ENCODE results near the gene AGBL5.
A peak's percentile ranks its signal among the peaks of the same experiment; 100 is the strongest.
"Not testable (repeated sequence)": the region's sequence is repeated elsewhere in the genome, so short reads cannot be mapped to it uniquely, and the experiment has no call there.

The AGBL5 gene

DNA sequence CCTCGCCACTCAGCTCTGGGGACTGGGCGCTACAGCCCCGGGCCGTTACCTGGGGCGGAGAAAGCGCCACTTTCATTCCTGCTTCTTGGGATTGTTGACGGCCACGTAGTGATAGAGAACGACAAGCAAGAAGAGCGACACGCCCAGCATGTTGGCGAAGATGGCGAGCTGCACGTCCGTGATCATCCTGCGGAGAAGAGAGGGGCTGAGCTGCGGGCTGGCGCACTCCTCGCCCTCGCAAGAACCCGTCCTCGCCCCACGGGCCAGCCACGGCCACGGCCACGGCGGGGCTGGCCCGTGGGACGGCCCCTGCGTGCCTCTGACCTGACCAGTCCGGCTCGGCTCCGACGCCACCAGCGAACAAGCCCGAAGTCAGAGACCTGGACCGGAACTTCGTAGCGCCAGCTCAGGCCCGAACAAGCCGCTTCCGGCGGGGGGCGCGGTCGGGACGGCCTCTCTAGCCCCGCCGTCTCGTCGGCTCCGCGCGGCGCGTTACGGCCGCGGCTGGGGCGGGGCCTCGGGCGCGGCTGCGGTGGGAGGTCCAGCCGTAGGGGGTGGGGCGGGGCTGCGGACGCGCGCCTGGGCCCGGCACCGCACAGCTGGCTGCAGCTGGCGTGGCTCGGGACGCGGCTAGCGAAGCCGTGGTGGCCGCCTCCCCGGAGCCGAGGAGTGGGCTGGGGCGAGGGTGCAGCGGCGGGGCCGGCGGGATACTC is 20.0 kb downstream of the AGBL5 start, which contains the start of gene OST4:
TSS of gene OST4 (minus strand) at position 378 of the 713 bp plus-strand sequence.
- DNase-seq (ENCODE audit: low read depth) = peak; percentile 91
- H3K4me3 ChIP-seq (ENCODE audit: low read length) = peak within 1 kb of the TSS; percentile 99
- TF ChIP-seq, protein P1, sequence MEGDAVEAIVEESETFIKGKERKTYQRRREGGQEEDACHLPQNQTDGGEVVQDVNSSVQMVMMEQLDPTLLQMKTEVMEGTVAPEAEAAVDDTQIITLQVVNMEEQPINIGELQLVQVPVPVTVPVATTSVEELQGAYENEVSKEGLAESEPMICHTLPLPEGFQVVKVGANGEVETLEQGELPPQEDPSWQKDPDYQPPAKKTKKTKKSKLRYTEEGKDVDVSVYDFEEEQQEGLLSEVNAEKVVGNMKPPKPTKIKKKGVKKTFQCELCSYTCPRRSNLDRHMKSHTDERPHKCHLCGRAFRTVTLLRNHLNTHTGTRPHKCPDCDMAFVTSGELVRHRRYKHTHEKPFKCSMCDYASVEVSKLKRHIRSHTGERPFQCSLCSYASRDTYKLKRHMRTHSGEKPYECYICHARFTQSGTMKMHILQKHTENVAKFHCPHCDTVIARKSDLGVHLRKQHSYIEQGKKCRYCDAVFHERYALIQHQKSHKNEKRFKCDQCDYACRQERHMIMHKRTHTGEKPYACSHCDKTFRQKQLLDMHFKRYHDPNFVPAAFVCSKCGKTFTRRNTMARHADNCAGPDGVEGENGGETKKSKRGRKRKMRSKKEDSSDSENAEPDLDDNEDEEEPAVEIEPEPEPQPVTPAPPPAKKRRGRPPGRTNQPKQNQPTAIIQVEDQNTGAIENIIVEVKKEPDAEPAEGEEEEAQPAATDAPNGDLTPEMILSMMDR (conservative IDR thresholded peaks at IDR 0.05; ENCODE audit: low read length) = no peak

DNA sequence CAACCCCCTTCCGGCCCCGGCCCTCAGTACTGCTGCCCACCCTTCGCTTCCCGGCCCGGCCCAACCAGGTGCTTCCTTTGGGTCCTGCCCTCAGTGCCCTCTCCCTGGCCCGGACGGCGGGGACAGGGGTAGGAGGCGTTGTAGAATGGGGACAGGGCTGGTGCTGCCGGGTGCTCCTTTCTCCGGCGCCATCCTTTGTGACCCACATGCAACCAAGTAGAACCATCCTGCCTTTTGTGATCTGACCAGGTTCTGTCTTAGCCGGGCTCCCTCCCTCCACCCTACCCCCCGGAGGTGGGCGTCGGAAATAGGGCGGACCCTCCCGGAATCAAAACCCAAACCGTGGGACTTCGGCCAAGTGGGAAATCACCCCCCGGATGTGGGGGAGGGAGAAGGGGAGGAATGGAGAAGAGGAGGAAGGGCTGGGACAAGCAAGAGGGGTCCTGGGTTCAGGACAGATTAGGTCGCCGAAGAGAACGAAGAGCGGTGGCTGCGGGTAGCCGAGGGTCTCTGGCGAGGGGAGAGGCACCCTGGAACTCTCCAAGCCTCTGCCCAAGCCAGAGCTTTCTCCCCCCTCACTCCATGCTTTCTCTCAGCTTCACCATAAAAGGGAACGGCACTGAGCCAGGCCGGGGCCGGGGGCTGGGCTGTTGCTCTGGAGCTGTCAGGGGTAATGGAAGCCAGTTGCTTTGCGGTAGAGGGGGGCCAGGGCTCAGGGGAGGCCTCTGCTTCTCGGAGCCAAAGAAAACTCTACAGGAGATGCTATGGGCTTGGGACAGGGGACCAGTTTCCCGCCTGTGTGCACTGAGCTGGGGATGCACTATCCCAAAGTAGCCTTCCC is 20.7 kb downstream of the AGBL5 start:
- peak overlapping the region; percentile 68 for H3K4me3 ChIP-seq (ENCODE audit: low read length)
- DNase-seq (ENCODE audit: low read depth) = no peak
- TF ChIP-seq, protein P1 (conservative IDR thresholded peaks at IDR 0.05; ENCODE audit: low read length) = no peak

DNA sequence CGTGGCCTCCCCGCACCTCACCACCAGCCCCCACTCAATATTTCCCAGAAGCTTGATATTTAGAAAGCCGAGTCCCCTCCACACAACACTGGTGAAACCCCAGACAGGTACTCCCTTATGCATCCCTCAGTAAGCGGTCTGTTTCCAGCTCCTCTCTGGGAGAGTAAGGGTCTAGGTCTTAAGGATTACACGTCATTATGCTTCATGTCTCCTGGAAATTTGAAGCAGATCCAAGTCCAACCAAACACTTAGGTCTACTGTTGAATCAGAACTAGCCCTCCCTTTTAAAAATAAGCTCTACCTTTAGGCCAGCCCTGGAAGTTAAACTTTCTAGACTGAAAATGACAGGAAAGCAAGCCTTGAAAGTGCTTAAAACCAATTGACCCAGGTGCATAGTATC is 21.5 kb downstream of the AGBL5 start:
- H3K4me3 ChIP-seq (ENCODE audit: low read length) = no peak overlapping the region
- TF ChIP-seq, protein P1 (conservative IDR thresholded peaks at IDR 0.05; ENCODE audit: low read length) = no peak
- no peak for DNase-seq (ENCODE audit: low read depth)

DNA sequence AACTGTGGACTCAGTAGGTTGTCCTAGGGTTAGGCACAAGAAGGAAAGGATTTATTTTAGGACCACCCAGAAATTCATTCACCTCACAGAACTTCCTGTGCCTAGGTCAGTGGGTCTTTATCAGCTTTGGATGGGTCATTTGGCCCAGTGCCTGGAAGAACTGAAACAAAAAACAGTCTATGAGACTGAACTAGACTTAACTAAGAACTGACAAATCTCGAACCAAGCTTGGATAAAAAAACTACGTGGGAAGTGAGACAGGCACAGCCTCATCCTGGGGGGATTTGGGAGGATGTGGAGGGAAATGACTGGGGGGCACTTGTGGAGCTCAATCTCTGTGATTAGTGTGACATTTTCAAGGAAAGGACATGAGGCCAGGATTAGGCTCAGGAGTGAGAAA is 22.3 kb downstream of the AGBL5 start:
- DNase-seq (ENCODE audit: low read depth) = no peak
- TF ChIP-seq, protein P1 (conservative IDR thresholded peaks at IDR 0.05; ENCODE audit: low read length) = no peak

DNA sequence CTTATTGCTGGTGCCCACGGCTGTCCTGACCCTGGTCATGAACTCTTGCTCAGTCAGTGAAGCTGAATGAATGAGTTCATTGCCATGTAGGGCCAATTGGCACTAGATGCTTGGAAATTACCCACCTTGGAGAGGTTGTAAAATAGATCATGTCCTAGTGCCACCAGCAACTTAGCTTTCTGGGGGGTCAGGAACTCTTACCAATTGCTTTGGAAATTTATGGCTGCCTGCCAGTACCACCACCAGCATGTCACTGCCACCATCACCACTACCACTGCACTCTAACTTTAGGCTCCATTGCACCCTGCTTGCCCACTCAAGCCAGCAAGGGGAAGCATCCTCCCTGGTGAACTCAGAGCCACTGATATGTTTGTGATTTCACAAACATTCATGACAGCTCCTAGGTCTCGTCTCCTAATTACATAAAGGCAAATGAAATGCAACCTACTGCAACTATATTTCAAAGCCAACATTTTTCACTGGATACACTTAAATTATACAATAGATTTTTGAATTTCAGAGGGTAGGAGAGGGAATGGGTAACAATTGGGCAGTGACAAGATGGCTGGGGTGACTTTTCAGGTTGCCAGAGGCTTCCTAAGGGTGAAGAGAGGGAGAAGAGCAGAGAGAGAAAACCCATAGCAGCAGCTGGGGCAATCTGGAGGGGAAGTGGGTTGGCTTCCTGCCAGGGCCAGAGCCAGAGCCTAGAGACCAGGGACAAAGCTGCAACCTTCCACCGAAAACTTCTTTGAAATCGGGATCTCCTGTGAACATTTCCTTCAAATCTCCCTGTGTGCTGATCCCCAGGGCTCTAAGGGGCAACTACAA is 23.5 kb downstream of the AGBL5 start:
- no peak overlapping the region for H3K4me3 ChIP-seq (ENCODE audit: low read length)
- no peak for DNase-seq (ENCODE audit: low read depth)
- TF ChIP-seq, protein P1 (conservative IDR thresholded peaks at IDR 0.05; ENCODE audit: low read length) = no peak

More for the DNA sequence above, 22.3 kb downstream of the AGBL5 start:
- H3K4me3 ChIP-seq (ENCODE audit: low read length) = no peak overlapping the region

DNA sequence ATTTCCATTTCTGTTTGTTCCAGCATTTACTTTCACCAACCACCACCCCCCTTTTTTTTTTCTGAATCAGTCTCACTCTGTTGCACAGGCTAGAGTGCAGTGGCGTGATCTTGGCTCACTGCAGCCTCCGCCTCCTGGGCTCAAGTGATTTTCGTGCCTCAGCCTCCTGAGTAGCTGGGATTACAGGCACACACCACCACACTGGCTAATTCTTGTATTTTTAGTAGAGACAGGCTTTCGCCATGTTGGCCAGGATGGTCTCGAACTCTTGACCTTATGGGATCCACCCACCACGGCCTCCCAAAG is 24.1 kb downstream of the AGBL5 start:
- H3K4me3 ChIP-seq (ENCODE audit: low read length); DNase-seq (ENCODE audit: low read depth): not testable (repeated sequence)

DNA sequence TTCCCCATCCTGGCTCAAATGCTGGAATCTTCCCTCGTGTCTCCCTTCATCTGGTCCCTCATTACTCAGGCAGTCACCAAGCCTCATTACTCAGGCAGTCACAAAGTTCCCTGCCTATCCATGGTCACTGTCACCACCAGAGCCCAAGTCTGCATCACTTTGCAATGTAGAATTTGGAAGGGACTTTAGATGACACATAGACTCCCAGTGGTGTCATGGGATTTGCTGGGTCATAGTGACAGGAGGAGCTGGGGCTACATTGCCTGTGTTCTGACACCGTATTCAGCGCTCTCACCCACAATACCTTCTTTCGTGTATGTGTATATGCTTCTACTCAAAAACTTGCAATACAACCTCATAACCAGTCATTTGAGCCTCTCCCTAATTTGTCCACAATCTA is 24.9 kb downstream of the AGBL5 start:
- H3K4me3 ChIP-seq (ENCODE audit: low read length) = no peak overlapping the region
- no peak for DNase-seq (ENCODE audit: low read depth)
- TF ChIP-seq, protein P1 (conservative IDR thresholded peaks at IDR 0.05; ENCODE audit: low read length) = no peak
